Caco-2 (cell line): ENCODE results near the gene RXRA. TPM values are rescaled to one million over a fixed set of nuclear protein-coding genes. Genes with fewer than 3 reads are reported as not detected.

ENCODE experiments used
- BruUV-seq: library from RNA; stranded (reverse); fragments of 400-500 nt; replicated peaks from 2 replicates; lab custom pipeline; 2021; lab: Mats Ljungman, UMichigan
- CTCF ChIA-PET: fragments of 300-600 bp; sonication (Branson Sonifier 250); formaldehyde crosslinking; loops from one replicate; lab custom pipeline; 2022; ENCODE audit warnings: antibody characterized with exemption; lab: Charles Lee
- POLR2A ChIA-PET: fragments of 300-600 bp; sonication (Branson Sonifier 250); formaldehyde crosslinking; loops from one replicate; lab custom pipeline; 2022; ENCODE audit warnings: antibody characterized with exemption; lab: Charles Lee
- DNase-seq, 2 experiments: peaks; one replicate each; pipeline versions ENCODE4 v3.0.0 to v3.0.0-alpha.2; 2020 to 2022
- H3K27me3 ChIP-seq: replicated peaks from 2 replicates; pipeline ENCODE4 v1.6.0; 2011; ENCODE audit warnings: low read length; ENCODE audit not compliant: control insufficient read depth, insufficient read depth
- H3K36me3 ChIP-seq: 2 replicates; pipeline ENCODE4 v1.5.1; 2011; ENCODE audit warnings: low read length; ENCODE audit not compliant: control insufficient read depth, insufficient read depth
- H3K4me1 ChIP-seq: fragments of 250-450 bp; sonication (Bioruptor Pico); 2 replicates; pipeline ENCODE4 v1.5.1; 2020; ENCODE audit warnings: mild to moderate bottlenecking
- H3K4me3 ChIP-seq: 2 replicates; pipeline ENCODE4 v1.5.1; 2011; ENCODE audit warnings: low read depth, mild to moderate bottlenecking, control low read depth, low read length
- H3K9me3 ChIP-seq: fragments of 250-450 bp; sonication (Bioruptor Pico); 2 replicates; pipeline ENCODE4 v1.5.1; 2020; ENCODE audit warnings: mild to moderate bottlenecking, moderate library complexity
- H3K27ac Mint-ChIP-seq: one replicate; pipeline ENCODE4 v1.8.0; 2022; ENCODE audit warnings: mixed read lengths; ENCODE audit not compliant: unreplicated experiment
- H3K27me3 Mint-ChIP-seq: one replicate; pipeline ENCODE4 v1.8.0; 2022; ENCODE audit warnings: mixed read lengths; ENCODE audit not compliant: insufficient read depth, unreplicated experiment
- H3K36me3 Mint-ChIP-seq: one replicate; pipeline ENCODE4 v1.8.0; 2022; ENCODE audit warnings: mild to moderate bottlenecking, mixed read lengths; ENCODE audit not compliant: insufficient read depth, unreplicated experiment
- H3K4me1 Mint-ChIP-seq: one replicate; pipeline ENCODE4 v1.8.0; 2022; ENCODE audit warnings: low read depth, mixed read lengths; ENCODE audit not compliant: unreplicated experiment
- H3K4me3 Mint-ChIP-seq: one replicate; pipeline ENCODE4 v1.8.0; 2022; ENCODE audit warnings: mild to moderate bottlenecking, moderate library complexity, mixed read lengths; ENCODE audit not compliant: unreplicated experiment
- H3K9me3 Mint-ChIP-seq: one replicate; pipeline ENCODE4 v1.8.0; 2022; ENCODE audit warnings: mixed read lengths; ENCODE audit not compliant: unreplicated experiment
- CTCF ChIP-seq, 2 experiments: fragments of 200-600 bp in 1 of 2; IDR thresholded peaks; 1 replicate in 1 of 2; 2 replicates in 1 of 2; pipeline versions ENCODE4 v1.5.1 to v1.8.0; 2011 to 2022; ENCODE audit warnings: antibody characterized with exemption in 1 of 2, control low read depth in 1 of 2, inconsistent platforms in 1 of 2, low read depth in 1 of 2, low read length in 1 of 2, mild to moderate bottlenecking in 1 of 2, moderate library complexity in 1 of 2; ENCODE audit not compliant: insufficient read depth in 1 of 2, severe bottlenecking in 1 of 2, unreplicated experiment in 1 of 2
- intact Hi-C: fragments of 100-400 bp; cut with micrococcal nuclease; formaldehyde crosslinking; loops from one replicate; pipeline ENCODE4 v1.10.0; 2022; ENCODE audit not compliant: unreplicated experiment
- total RNA-seq: library from RNA; stranded (reverse); gene quantifications from 2 replicates; pipeline ENCODE4 v1.2.3, GENCODE V29; 2022

The RXRA gene
- total RNA-seq, 1 experiment from 2014 or later: 69.1 TPM

- Mint-ChIP-seq H3K27ac (no peak overlapping the region), H3K4me3 (no peak overlapping the region), H3K27me3 (no peaks in the 10 kb centered on the region), H3K36me3 (no peaks in the 10 kb centered on the region), H3K4me1 (no peaks in the 10 kb centered on the region), H3K9me3 (no peaks in the 10 kb centered on the region)
- Histone ChIP-seq H3K4me3 (no peak overlapping the region), H3K36me3 (no peaks in the 10 kb centered on the region), H3K27me3 (no peaks in the 10 kb centered on the region), H3K4me1 (no peaks in the 10 kb centered on the region), H3K9me3 (no peaks in the 10 kb centered on the region)
- ChIA-PET CTCF (no interaction called here), POLR2A (no interaction called here)
- no TSS peak for BruUV-seq
- DNase-seq: no peak
- intact Hi-C loops: no loop called here
- TF ChIP-seq CTCF (IDR thresholded peaks at IDR 0.05; ENCODE audit: insufficient read depth in 1 of 2, low read depth in 1 of 2, low read length in 1 of 2, severe bottlenecking in 1 of 2, unreplicated experiment in 1 of 2): no peak
Observed at GRCh38 chr9:134469041-134469875, 143.0 kb downstream of the RXRA start.

GRCh38 chr9:134472256-134472655, 146.0 kb downstream of the RXRA start:
- H3K9me3 Mint-ChIP-seq: no peaks in the 10 kb centered on the region
- no TSS peak for BruUV-seq
- H3K27ac Mint-ChIP-seq: no peak overlapping the region
- Histone ChIP-seq H3K4me1 (no peaks in the 10 kb centered on the region), H3K9me3 (no peaks in the 10 kb centered on the region), H3K4me3 (no peak overlapping the region), H3K36me3 (no peaks in the 10 kb centered on the region), H3K27me3 (no peaks in the 10 kb centered on the region)
- H3K4me3 Mint-ChIP-seq: no peak overlapping the region
- H3K4me1 Mint-ChIP-seq: no peaks in the 10 kb centered on the region
- H3K36me3 Mint-ChIP-seq: no peaks in the 10 kb centered on the region
- H3K27me3 Mint-ChIP-seq: no peaks in the 10 kb centered on the region
- TF ChIP-seq CTCF (IDR thresholded peaks at IDR 0.05; ENCODE audit: insufficient read depth in 1 of 2, low read depth in 1 of 2, low read length in 1 of 2, severe bottlenecking in 1 of 2, unreplicated experiment in 1 of 2): no peak
- DNase-seq: no peak
- intact Hi-C loops: no loop called here
- ChIA-PET CTCF (no interaction called here), POLR2A (no interaction called here)

GRCh38 chr9:134473141-134474054, 147.1 kb downstream of the RXRA start:
- no peaks in the 10 kb centered on the region for H3K27me3 ChIP-seq

More at GRCh38 chr9:134473141-134474054, 147.1 kb downstream of the RXRA start:
- no peaks in the 10 kb centered on the region for H3K36me3 Mint-ChIP-seq
- DNase-seq: no peak
- no peaks in the 10 kb centered on the region for H3K36me3 ChIP-seq
- no peaks in the 10 kb centered on the region for H3K9me3 Mint-ChIP-seq
- no peak overlapping the region for H3K27ac Mint-ChIP-seq
- no peak overlapping the region for H3K4me3 Mint-ChIP-seq
- no peaks in the 10 kb centered on the region for H3K9me3 ChIP-seq
- H3K4me1 Mint-ChIP-seq: no peaks in the 10 kb centered on the region
- BruUV-seq: no TSS peak
- ChIA-PET POLR2A (no interaction called here), CTCF (no interaction called here)
- no peak for TF ChIP-seq CTCF (IDR thresholded peaks at IDR 0.05; ENCODE audit: insufficient read depth in 1 of 2, low read depth in 1 of 2, low read length in 1 of 2, severe bottlenecking in 1 of 2, unreplicated experiment in 1 of 2)
- no peaks in the 10 kb centered on the region for H3K27me3 Mint-ChIP-seq
- intact Hi-C loops: no loop called here
- H3K4me1 ChIP-seq: no peaks in the 10 kb centered on the region
- no peak overlapping the region for H3K4me3 ChIP-seq
